GM23248 (cell line): ENCODE measurements around the gene SNX9. TPM values are rescaled to one million over a fixed set of nuclear protein-coding genes. Genes with fewer than 3 reads are reported as not detected.
"Not testable (repeated sequence)": the region's sequence is repeated elsewhere in the genome, so short reads cannot be mapped to it uniquely, and the experiment has no call there.

Experiments used
- DNase-seq: peaks from one replicate; pipeline ENCODE4 v3.0.0-alpha.2; 2015
- H2AFZ ChIP-seq: fragments of 200-600 bp; sonication (generic); 2 replicates; pipeline ENCODE4 v1.6.1; 2016; ENCODE audit warnings: antibody characterized with exemption
- H3F3A ChIP-seq: fragments of 200-600 bp; sonication (generic); 2 replicates; pipeline ENCODE4 v1.6.1; 2016; ENCODE audit warnings: mild to moderate bottlenecking, antibody characterized with exemption, mixed run types; ENCODE audit not compliant: insufficient read depth
- H3K27ac ChIP-seq: fragments of 200-600 bp; sonication (generic); 2 replicates; pipeline ENCODE4 v1.5.1; 2016; ENCODE audit warnings: mild to moderate bottlenecking
- H3K27me3 ChIP-seq: fragments of 200-600 bp; sonication (generic); replicated peaks from 2 replicates; pipeline ENCODE4 v1.6.1; 2016; ENCODE audit warnings: mild to moderate bottlenecking; ENCODE audit not compliant: insufficient read depth
- H3K36me3 ChIP-seq: fragments of 200-600 bp; sonication (generic); 2 replicates; pipeline ENCODE4 v1.6.1; 2016; ENCODE audit warnings: low read depth, mild to moderate bottlenecking
- H3K4me1 ChIP-seq: fragments of 200-600 bp; sonication (generic); 2 replicates; pipeline ENCODE4 v1.6.1; 2016; ENCODE audit warnings: mild to moderate bottlenecking; ENCODE audit not compliant: insufficient read depth
- H3K4me2 ChIP-seq: fragments of 200-600 bp; sonication (generic); one replicate; pipeline ENCODE4 v1.6.1; 2016; ENCODE audit warnings: mild to moderate bottlenecking; ENCODE audit not compliant: unreplicated experiment
- H3K4me3 ChIP-seq: fragments of 200-600 bp; sonication (generic); 2 replicates; pipeline ENCODE4 v1.5.1; 2016; ENCODE audit warnings: mild to moderate bottlenecking
- H3K79me2 ChIP-seq: fragments of 200-600 bp; sonication (generic); 2 replicates; pipeline ENCODE4 v1.6.1; 2016; ENCODE audit warnings: mild to moderate bottlenecking; ENCODE audit not compliant: insufficient read depth
- H3K9ac ChIP-seq: fragments of 200-600 bp; sonication (generic); 2 replicates; pipeline ENCODE4 v1.6.1; 2016; ENCODE audit warnings: mild to moderate bottlenecking
- H3K9me2 ChIP-seq: fragments of 200-600 bp; sonication (generic); 2 replicates; pipeline ENCODE4 v1.6.1; 2016; ENCODE audit warnings: mixed run types, mild to moderate bottlenecking, moderate library complexity; ENCODE audit not compliant: insufficient read depth
- H3K9me3 ChIP-seq: fragments of 200-600 bp; sonication (generic); one replicate; pipeline ENCODE4 v1.6.1; 2017; ENCODE audit warnings: low read depth
- H4K20me1 ChIP-seq: fragments of 200-600 bp; sonication (generic); 2 replicates; pipeline ENCODE4 v1.6.0; 2016; ENCODE audit not compliant: insufficient read depth
- EZH2 ChIP-seq: fragments of 200-600 bp; sonication (generic); IDR thresholded peaks from 2 replicates; pipeline ENCODE4 v1.6.1; 2018; ENCODE audit warnings: antibody characterized with exemption, mild to moderate bottlenecking; ENCODE audit not compliant: insufficient read depth, poor library complexity, severe bottlenecking
- EZH2phosphoT487 ChIP-seq: fragments of 200-600 bp; sonication (generic); IDR thresholded peaks from 2 replicates; pipeline ENCODE4 v1.6.1; 2018; ENCODE audit warnings: antibody characterized with exemption, moderate library complexity, mild to moderate bottlenecking, low read depth; ENCODE audit not compliant: insufficient read depth
- WGBS, 2 experiments: methylation state at CpG; one replicate each; pipeline ENCODE4 v1.1.6; 2015 to 2017; ENCODE audit warnings: low lambda C conversion rate in 2 of 2, low coverage in 1 of 2; ENCODE audit errors: missing lambda C conversion rate in 2 of 2; 5-methylcytosine and 5-hydroxymethylcytosine counted together
- in situ Hi-C: fragments of 300-500 bp; cut with MboI; formaldehyde crosslinking; loops from 2 replicates; pipeline ENCODE4 v1.15.0; 2020
- polyA plus RNA-seq: library from polyadenylated mRNA; unstranded; fragments of >200 nt; fragmentation: Nextera tagmentation; extraction: Ambion mirVana; gene quantifications from 2 replicates; pipeline ENCODE4 v1.2.1, GENCODE V29; 2016
- total RNA-seq: library from RNA; depleted of rRNA; stranded (reverse); fragments of >200 nt; shearing (Covaris generic); gene quantifications from 2 replicates; pipeline ENCODE4 v1.2.3, GENCODE V29; 2014

The SNX9 gene
- total and polyA plus RNA-seq, 2 experiments from 2014 or later: 80.4 to 89.6 TPM

- Histone ChIP-seq H4K20me1 (no peaks in the 10 kb centered on the region), H3K4me1 (no peaks in the 10 kb centered on the region), H3K4me2 (no peak overlapping the region), H3K27ac (no peak overlapping the region), H3K4me3 (no peak overlapping the region), H3K36me3 (peaks cover 93% of the 10 kb centered on the region), H3K27me3 (no peaks in the 10 kb centered on the region), H3K79me2 (0 out of 2 replicates have a peak, but pooled peaks cover 7% of the 10 kb centered on the region), H2AFZ (no peak overlapping the region), H3K9me2 (no peaks in the 10 kb centered on the region), H3F3A (peaks cover 44% of the 10 kb centered on the region), H3K9me3 (no peaks in the 10 kb centered on the region), H3K9ac (no peak overlapping the region)
- in situ Hi-C loops: no loop called here
- 95 to 98% methylated on average over 6 of the region's 6 CpGs for WGBS, 2 experiments
- TF ChIP-seq EZH2phosphoT487: no peak
- TF ChIP-seq EZH2: no peak
- no peak for DNase-seq
Measured at GRCh38 chr6:157937916-157938315, 114.9 kb downstream of the SNX9 start.

GRCh38 chr6:157940375-157941036 lies 117.5 kb downstream of the SNX9 start:
- H3K4me1 ChIP-seq, H4K20me1 ChIP-seq, H3K4me2 ChIP-seq, H3K79me2 ChIP-seq, H2AFZ ChIP-seq, H3K9me2 ChIP-seq, H3K4me3 ChIP-seq, H3K27ac ChIP-seq, H3K9ac ChIP-seq, H3K27me3 ChIP-seq, in situ Hi-C loops, H3K9me3 ChIP-seq, DNase-seq: not testable (repeated sequence)
- H3K36me3 ChIP-seq: peaks cover 90% of the 10 kb centered on the region
- WGBS, 2 experiments: 98 to 99% methylated on average over 12 of the region's 12 CpGs
- H3F3A ChIP-seq: peaks cover 31% of the 10 kb centered on the region

- Histone ChIP-seq H4K20me1 (no peaks in the 10 kb centered on the region), H3K9ac (no peak overlapping the region), H3K27ac (no peak overlapping the region), H2AFZ (no peak overlapping the region), H3K36me3 (peaks cover 90% of the 10 kb centered on the region), H3F3A (peaks cover 37% of the 10 kb centered on the region), H3K79me2 (no peaks in the 10 kb centered on the region), H3K9me3 (no peaks in the 10 kb centered on the region), H3K4me1 (no peaks in the 10 kb centered on the region), H3K9me2 (no peaks in the 10 kb centered on the region), H3K27me3 (no peaks in the 10 kb centered on the region), H3K4me3 (no peak overlapping the region), H3K4me2 (no peak overlapping the region)
- no peak for DNase-seq
- in situ Hi-C loops: no loop called here
- WGBS, 2 experiments: 77 to 80% methylated on average over 13 of the region's 13 CpGs
- no peak for TF ChIP-seq EZH2phosphoT487
- no peak for TF ChIP-seq EZH2
Measured at GRCh38 chr6:157941101-157941863, 118.2 kb downstream of the SNX9 start.

- in situ Hi-C loops: no loop called here
- Histone ChIP-seq H3K79me2 (no peaks in the 10 kb centered on the region), H3K36me3 (peaks cover 85% of the 10 kb centered on the region), H3K27me3 (no peaks in the 10 kb centered on the region), H3F3A (peaks cover 43% of the 10 kb centered on the region), H3K9me3 (no peaks in the 10 kb centered on the region), H2AFZ (no peak overlapping the region), H3K9me2 (no peaks in the 10 kb centered on the region), H3K4me1 (no peaks in the 10 kb centered on the region), H3K4me2 (no peak overlapping the region), H3K27ac (no peak overlapping the region), H3K4me3 (no peak overlapping the region), H3K9ac (no peak overlapping the region), H4K20me1 (no peaks in the 10 kb centered on the region)
- TF ChIP-seq EZH2phosphoT487 (no peak), EZH2 (no peak)
- WGBS, 2 experiments: 87 to 89% methylated on average over 14 of the region's 14 CpGs
- no peak for DNase-seq
Measured at GRCh38 chr6:157942351-157942750, 119.3 kb downstream of the SNX9 start.
